SJCRH30 (cell line): Measurements from ENCODE around the gene AS3MT. TPM values are rescaled to one million over a fixed set of nuclear protein-coding genes. Genes with fewer than 3 reads are reported as not detected.
A peak's percentile ranks its signal among the peaks of the same experiment; 100 is the strongest.
"Not testable (repeated sequence)": the region's sequence is repeated elsewhere in the genome, so short reads cannot be mapped to it uniquely, and the experiment has no call there.

Experiments used
- DNase-seq, 2 experiments: peaks; one replicate each; pipeline ENCODE4 v3.0.0-alpha.2; 2015 to 2020
- H3K27ac ChIP-seq: fragments of 250-450 bp; sonication (Bioruptor Pico); 2 replicates; pipeline ENCODE4 v1.5.1; 2020; ENCODE audit warnings: mild to moderate bottlenecking, moderate library complexity
- H3K27me3 ChIP-seq: fragments of 250-450 bp; sonication (Bioruptor Pico); 2 replicates; pipeline ENCODE4 v1.5.1; 2020; ENCODE audit warnings: mild to moderate bottlenecking, moderate library complexity
- H3K36me3 ChIP-seq: fragments of 250-450 bp; sonication (Bioruptor Pico); 2 replicates; pipeline ENCODE4 v1.5.1; 2020; ENCODE audit warnings: mild to moderate bottlenecking, moderate library complexity
- H3K4me1 ChIP-seq: fragments of 250-450 bp; sonication (Bioruptor Pico); 2 replicates; pipeline ENCODE4 v1.5.1; 2020; ENCODE audit warnings: mild to moderate bottlenecking, moderate library complexity
- H3K4me3 ChIP-seq: fragments of 250-450 bp; sonication (Bioruptor Pico); 2 replicates; pipeline ENCODE4 v1.5.1; 2020; ENCODE audit warnings: mild to moderate bottlenecking, moderate library complexity
- H3K9me3 ChIP-seq: fragments of 250-450 bp; sonication (Bioruptor Pico); replicated peaks from 2 replicates; pipeline ENCODE4 v1.5.1; 2020; ENCODE audit warnings: mild to moderate bottlenecking, moderate library complexity
- total RNA-seq: library from RNA; depleted of rRNA; stranded (reverse); fragments of >200 nt; shearing (Covaris generic); gene quantifications from 2 replicates; pipeline ENCODE4 v1.2.3, GENCODE V29; 2014

Gene AS3MT
- total RNA-seq, 1 experiment from 2014 or later: 14.8 TPM

DNA sequence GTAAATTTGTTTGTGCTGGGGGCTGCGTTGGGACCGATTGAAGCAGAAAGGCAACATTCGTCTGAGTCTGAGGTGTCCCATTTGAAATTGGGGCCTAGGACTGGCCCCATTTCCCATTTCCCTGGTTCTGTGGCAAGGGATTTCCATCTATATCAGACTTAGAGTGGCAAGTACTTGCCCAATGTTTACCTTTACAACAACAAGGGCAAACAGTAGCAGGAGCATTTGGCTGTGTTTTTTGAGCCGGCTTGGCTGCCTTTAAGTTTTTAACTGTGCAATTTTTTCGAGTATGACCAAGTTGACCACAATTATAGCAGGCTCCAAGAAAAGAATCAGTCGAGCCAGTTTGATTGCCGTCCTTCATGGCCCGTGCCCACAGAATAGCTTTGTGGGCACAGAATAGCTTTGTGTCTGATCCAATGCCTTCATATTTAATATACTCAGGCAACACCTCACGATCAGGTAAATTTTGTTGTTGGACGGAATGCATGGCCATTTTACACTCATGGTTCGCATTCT is 27.4 kb upstream of the AS3MT start:
- H3K4me1 ChIP-seq: no peaks in the 10 kb centered on the region
- H3K27ac ChIP-seq: no peak overlapping the region
- no peak overlapping the region for H3K4me3 ChIP-seq
- no peak for DNase-seq
- no peaks in the 10 kb centered on the region for H3K27me3 ChIP-seq
- H3K36me3 ChIP-seq: no peaks in the 10 kb centered on the region
- peaks cover 16% of the 10 kb centered on the region for H3K9me3 ChIP-seq

DNA sequence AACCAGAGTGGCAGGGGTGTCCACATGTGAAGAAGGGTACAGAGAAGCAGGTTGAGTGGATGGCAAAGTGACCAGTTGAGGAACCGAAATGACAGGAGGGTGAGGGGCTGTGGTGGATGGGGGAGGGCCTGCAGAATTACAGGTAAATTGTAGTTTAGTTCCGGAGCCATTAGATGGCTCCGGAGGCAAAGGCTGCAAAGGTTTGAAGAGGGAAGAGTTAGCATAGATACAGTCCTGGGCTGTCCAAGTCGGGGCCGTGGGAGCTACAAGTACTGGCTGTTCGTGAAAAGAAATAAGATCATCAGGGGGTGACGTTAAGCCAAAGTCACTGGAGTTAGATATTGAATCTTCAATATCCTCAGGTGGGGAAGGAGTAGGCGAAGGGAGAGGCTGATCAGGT is 26.1 kb upstream of the AS3MT start:
- not testable (repeated sequence) for H3K36me3 ChIP-seq, H3K4me3 ChIP-seq, H3K27me3 ChIP-seq, DNase-seq, H3K27ac ChIP-seq, H3K4me1 ChIP-seq
- H3K9me3 ChIP-seq: peaks cover 16% of the 10 kb centered on the region

DNA sequence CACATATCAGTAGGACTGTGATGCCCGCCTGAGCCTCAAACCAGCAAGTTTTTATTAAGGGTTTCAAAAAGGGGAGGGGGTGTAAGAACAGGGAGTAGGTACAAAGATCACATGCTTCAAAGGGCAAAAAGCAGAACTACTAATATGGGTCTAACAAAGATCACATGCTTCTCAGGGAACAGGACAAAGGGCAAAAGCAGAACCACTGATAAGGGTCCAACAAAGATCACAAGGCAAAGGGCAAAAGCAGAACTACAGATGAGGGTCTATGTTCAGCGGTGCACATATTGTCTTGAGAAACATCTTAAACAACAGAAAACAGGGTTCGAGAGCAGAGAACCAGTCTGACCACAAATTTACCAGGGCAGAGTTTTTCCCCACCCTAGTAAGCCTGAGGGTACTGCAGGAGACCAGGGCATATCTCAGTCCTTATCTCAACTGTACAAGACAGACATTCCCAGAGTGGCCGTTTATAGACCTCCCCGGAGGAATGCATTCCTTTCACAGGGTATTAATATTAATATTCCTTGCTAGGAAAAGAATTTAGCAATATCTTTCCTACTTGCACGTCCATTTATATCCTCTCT is 25.0 kb upstream of the AS3MT start:
- DNase-seq, H3K4me3 ChIP-seq, H3K27ac ChIP-seq, H3K36me3 ChIP-seq, H3K27me3 ChIP-seq, H3K4me1 ChIP-seq: not testable (repeated sequence)
- H3K9me3 ChIP-seq: peaks cover 12% of the 10 kb centered on the region

DNA sequence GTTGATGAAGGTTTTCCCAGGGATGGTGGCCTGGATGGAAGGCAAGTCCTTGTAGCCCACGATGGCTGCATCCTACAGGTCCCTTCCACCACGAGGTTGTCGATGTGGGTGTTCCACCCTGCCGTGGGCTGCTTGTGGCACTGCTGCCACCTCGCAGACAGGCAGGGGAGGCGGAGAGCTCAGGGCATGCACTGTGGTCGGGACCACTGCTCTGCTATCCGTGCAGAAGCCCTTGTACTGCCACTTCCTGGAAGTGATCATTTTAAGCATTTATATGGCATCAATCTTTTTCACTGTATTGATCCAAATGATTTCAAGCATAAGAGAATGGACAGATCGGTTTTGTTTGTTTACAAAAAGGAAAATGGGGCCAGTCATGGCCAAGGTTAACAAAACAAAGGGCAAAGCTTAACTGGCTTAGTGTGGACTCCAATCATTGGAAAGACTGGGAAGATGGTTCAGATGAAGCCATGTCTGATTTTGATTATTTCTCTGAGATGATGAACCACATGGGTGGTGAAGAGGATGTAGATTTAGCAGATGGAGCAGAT is 23.8 kb upstream of the AS3MT start:
- no peaks in the 10 kb centered on the region for H3K27me3 ChIP-seq
- no peaks in the 10 kb centered on the region for H3K36me3 ChIP-seq
- no peak overlapping the region for H3K27ac ChIP-seq
- no peak overlapping the region for H3K4me3 ChIP-seq
- no peak for DNase-seq
- H3K9me3 ChIP-seq: peaks cover 12% of the 10 kb centered on the region
- no peaks in the 10 kb centered on the region for H3K4me1 ChIP-seq

DNA sequence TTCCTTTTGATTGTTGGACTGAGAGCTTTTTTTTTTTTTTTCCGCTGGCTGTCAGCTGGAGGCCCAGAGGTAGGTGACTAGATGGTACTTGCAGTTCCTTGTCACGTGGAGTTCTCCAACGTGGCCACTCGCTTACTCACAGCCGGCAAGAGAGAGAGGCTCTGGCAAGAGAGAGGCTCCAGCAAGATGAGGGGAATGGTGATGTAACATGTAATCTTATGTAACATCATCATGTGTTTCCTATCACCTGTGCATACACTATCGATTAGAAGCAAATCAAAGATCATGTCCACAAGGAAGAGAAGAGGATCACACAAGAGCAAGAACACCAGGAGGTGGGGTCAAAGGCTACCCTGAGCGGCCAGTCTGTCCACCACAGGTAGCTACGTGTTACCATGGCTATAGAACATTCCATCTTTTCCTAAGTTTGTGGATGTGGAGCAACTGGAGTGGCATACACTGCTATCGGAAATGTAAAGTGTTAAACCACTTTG is 19.2 kb upstream of the AS3MT start:
- DNase-seq: no peak
- Histone ChIP-seq H3K27me3 (no peaks in the 10 kb centered on the region), H3K4me1 (no peaks in the 10 kb centered on the region; the same call in 1 of the 2 replicates), H3K4me3 (no peak overlapping the region), H3K36me3 (no peaks in the 10 kb centered on the region), H3K27ac (no peak overlapping the region), H3K9me3 (no peaks in the 10 kb centered on the region)

DNA sequence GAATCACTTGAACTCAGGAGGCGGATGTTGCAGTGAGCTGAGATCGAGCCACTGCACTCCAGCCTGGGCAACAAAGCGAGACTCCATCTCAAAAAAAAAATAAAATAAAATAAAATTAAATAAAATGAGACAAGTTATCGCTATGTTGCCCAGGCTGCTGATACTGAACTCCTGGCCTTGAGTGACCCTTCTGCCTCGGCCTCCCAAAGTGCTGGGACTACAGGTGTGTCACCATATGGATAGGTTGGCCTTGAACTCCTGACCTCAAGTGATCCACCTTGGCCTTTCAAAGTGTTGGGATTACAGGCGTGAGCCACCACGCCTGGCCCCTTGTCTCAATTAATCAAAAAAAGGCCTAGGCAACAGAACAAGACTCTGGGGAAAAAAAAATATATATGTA is 16.0 kb upstream of the AS3MT start:
- not testable (repeated sequence) for H3K36me3 ChIP-seq, DNase-seq, H3K4me1 ChIP-seq, H3K27ac ChIP-seq, H3K4me3 ChIP-seq, H3K9me3 ChIP-seq, H3K27me3 ChIP-seq

DNA sequence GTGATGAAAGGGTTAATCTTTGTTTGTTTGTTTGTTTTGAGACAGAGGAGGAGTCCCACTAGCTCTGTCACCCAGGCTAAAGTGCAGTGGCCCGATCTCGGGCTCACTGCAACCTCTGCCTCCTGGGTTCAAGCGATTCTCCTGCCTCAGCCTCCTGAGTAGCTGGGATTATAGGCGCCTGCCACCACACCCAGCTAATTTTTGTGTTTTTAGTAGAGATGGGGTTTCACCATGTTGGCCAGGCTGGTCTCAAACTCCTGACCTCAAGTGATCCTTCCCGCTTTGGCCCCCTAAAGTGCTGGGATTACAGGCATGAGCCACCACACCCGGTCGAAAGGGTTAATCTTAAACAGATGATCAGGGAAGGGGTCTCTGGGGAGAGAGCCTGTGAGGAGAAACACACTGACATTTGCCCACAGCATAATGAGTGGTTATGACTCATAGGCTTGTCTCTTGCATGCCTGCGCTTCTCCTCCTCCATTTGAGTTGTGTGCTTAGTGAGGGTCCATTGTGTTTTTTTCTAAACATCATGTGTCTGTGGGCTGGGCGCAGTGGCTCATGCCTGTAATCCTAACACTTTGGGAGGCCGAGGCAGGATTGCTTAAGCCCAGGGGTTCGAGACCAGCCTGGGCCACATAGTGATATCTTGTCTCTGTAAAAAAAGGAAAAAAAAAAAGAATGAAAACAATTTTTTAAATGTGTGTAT is 13.4 kb upstream of the AS3MT start:
- not testable (repeated sequence) for H3K27me3 ChIP-seq

DNA sequence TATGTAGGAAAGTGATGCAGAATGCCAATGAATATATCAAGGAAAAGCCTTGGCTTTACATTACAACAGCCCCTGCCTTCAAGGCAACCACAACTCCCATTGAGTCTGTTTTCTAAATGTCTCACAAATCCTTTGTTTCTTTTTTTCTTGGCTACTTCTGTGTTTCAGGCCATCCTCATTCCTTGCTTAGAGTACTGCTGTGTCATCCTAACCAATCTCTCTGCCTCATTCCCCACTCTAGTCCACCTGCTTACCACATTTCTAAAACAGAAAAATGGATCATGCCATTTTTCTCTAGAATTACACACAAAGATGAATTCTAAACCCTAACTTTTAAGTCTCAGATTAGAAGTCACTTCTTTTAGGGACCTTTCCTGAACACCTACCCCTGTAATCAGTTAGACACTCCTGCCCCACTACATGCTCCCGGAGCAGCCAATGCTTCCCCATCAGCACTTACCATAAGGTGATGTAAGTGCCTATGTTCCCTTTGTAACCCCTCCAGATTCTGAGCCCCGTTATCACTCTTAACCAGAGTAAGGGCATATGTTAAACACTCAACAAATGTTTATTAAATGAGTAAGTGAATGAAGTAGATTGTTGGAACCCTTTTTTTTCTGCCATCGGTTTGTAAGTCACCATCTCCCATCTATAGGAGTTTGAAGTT is 12.4 kb upstream of the AS3MT start:
- Histone ChIP-seq H3K4me1 (peaks cover 18% of the 10 kb centered on the region), H3K27ac (no peak overlapping the region), H3K4me3 (no peak overlapping the region), H3K27me3 (no peaks in the 10 kb centered on the region), H3K36me3 (no peaks in the 10 kb centered on the region), H3K9me3 (no peaks in the 10 kb centered on the region)
- DNase-seq: no peak

More for the DNA sequence above, 13.4 kb upstream of the AS3MT start:
- not testable (repeated sequence) for H3K9me3 ChIP-seq, H3K4me3 ChIP-seq, H3K27ac ChIP-seq, H3K36me3 ChIP-seq
- peaks cover 18% of the 10 kb centered on the region for H3K4me1 ChIP-seq
- DNase-seq: peak; percentile 95 to 98

DNA sequence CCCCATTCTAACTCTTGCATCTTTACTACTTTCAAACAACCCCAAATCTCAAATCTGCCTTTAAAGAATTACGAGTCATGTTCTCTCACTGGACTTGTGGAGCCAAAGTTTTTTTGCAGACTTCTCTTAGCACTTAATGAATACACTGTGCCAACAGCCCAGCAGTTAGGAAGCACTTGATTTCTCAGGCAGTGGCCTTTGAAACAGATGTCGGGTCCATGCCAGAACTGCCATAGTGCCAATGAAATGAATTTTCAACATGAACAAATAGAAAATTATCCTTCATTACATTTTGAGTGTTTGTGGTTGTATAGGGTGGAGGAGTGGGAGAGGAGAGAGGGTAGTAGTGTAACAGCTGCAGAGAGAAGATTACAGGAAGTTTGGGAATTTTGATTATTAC is 9.4 kb upstream of the AS3MT start:
- peak overlapping the region; percentile 36 for H3K27ac ChIP-seq

DNA sequence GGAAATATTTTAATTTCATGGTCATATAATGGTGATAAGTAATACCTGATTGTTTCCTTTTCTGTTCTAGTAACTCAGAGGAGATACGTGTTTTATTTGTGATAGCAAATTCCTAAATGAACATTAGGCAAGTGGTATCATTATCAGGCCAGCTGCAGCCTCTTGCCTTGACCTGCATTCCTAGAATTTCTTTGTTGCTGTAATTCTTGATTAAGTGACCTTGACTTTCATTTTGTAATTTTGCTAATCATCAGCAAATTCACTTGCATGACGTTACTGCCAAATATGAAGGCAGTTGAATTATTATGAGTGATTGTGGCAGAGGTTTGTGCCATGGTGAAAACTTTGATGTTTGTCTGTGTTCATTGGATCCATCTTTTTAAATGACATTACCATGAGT is 5.6 kb upstream of the AS3MT start:
- no peak for DNase-seq
- no peaks in the 10 kb centered on the region for H3K27me3 ChIP-seq
- H3K27ac ChIP-seq: no peak overlapping the region
- H3K4me3 ChIP-seq: no peak overlapping the region
- H3K4me1 ChIP-seq: peaks cover 24% of the 10 kb centered on the region
- H3K9me3 ChIP-seq: no peaks in the 10 kb centered on the region
- no peaks in the 10 kb centered on the region; the same call in 1 of the 2 replicates for H3K36me3 ChIP-seq

More for the DNA sequence above, 9.4 kb upstream of the AS3MT start:
- no peaks in the 10 kb centered on the region for H3K27me3 ChIP-seq
- H3K4me3 ChIP-seq: no peak overlapping the region
- no peaks in the 10 kb centered on the region for H3K9me3 ChIP-seq
- peak; percentile 33 to 61 for DNase-seq
- no peaks in the 10 kb centered on the region; the same call in 1 of the 2 replicates for H3K36me3 ChIP-seq
- H3K4me1 ChIP-seq: peaks cover 28% of the 10 kb centered on the region

DNA sequence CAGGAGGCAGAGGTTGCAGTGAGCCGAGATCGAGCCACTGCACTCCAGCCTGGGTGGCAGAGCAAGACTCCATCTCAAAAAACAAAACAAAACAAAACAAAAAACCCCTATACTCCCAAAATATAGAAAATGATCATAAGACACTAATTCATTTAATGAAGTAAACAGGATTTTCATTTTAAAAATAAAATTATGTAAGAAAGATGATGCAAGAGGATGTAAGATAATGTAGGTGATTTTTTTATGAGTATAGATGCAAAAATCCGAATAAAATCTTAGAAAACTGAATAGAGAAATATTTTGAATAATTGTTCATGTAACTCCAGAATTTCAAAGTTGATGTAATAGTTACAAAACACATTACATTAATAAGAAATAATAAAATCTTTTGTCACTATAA is 3.6 kb upstream of the AS3MT start:
- no peaks in the 10 kb centered on the region; the same call in 1 of the 2 replicates for H3K36me3 ChIP-seq
- DNase-seq: no peak
- no peaks in the 10 kb centered on the region for H3K9me3 ChIP-seq
- no peaks in the 10 kb centered on the region for H3K27me3 ChIP-seq
- H3K27ac ChIP-seq: no peak overlapping the region
- H3K4me3 ChIP-seq: no peak overlapping the region
- peaks cover 11% of the 10 kb centered on the region for H3K4me1 ChIP-seq

DNA sequence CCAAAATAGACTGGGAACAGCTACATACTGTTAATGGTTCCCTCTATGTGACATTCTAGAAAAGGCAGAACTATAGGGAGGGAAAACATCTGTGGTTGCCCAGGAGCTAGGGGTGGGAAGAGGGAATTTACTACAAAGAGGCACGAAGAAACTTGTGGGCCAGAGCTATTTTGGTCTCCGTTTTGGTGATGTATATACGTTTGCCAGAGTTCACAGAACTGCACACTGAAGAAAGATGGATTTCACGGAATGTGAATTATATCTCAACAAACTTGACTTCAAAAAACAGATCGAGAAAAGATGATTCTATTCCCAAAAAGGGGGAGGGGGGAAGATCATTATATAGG is 386 bp upstream of the AS3MT start:
- no peaks in the 10 kb centered on the region for H3K36me3 ChIP-seq
- H3K9me3 ChIP-seq: no peaks in the 10 kb centered on the region
- no peaks in the 10 kb centered on the region for H3K27me3 ChIP-seq
- H3K4me1 ChIP-seq: peaks cover 12% of the 10 kb centered on the region
- H3K4me3 ChIP-seq: peak overlapping the region; percentile 58
- peak overlapping the region; percentile 33 for H3K27ac ChIP-seq
- DNase-seq: peak; percentile 17 to 50

DNA sequence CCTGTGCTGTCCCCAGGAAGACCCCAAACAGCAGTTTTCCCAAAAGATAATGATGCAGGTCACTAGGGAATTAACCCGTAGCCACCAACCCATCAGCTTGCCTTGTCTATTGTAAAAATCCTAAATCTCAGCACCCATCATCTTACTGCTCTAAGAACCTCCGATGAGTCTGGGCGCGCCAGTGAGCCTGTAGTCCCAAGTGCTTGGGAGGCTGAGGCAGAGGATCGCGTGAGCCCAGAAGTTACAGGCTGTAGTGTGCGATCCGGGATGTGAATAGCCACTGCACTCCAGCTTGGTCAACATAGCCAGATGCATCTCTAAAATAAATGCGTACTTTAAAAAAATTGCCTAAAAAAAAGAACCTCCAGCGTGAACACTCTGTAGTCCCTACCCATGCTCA is 951 bp downstream of the AS3MT start:
- Histone ChIP-seq H3K4me1 (peaks cover 8% of the 10 kb centered on the region), H3K27ac (no peak overlapping the region), H3K9me3 (no peaks in the 10 kb centered on the region), H3K4me3 (no peak overlapping the region), H3K27me3 (no peaks in the 10 kb centered on the region), H3K36me3 (no peaks in the 10 kb centered on the region)
- no peak for DNase-seq

DNA sequence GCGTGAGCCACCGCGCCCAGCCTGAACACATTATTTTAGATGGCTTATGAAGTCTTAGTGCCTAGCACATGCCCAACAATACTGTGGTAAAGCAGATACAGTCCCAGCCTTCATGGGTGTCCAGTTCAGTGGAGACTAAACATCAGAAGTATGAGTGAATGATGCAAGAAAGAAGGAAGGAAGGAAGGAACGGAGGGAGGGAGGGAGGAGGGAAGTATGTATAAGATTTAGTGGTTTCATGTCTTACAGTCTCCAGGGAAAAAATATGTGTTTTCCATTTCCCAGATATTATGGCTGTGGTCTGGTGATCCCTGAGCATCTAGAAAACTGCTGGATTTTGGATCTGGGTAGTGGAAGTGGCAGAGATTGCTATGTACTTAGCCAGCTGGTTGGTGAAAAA is 2.9 kb downstream of the AS3MT start:
- Histone ChIP-seq H3K4me1 (peaks cover 8% of the 10 kb centered on the region), H3K4me3 (no peak overlapping the region), H3K36me3 (no peaks in the 10 kb centered on the region), H3K27ac (no peak overlapping the region), H3K9me3 (no peaks in the 10 kb centered on the region), H3K27me3 (no peaks in the 10 kb centered on the region)
- DNase-seq: no peak

DNA sequence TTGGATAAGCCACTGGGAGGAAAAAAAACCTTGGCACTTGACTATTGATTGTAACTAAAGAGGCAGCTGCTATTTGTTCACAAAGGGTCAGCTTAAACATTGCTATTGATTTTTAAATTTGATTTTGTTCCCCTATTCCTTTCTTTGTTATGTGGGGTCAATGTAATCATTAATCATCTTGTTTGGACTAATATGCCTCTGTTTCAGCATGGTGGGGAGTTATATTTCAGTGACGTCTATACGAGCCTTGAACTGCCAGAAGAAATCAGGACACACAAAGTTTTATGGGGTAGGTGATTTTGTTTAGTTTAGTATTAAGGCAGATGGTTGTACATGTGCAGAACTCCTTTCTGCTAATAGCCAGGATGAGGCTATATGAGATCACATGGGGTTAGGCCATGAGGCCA is 7.5 kb downstream of the AS3MT start:
- Histone ChIP-seq H3K27ac (no peak overlapping the region), H3K36me3 (no peaks in the 10 kb centered on the region; the same call in 1 of the 2 replicates), H3K4me3 (no peak overlapping the region), H3K4me1 (peaks cover 8% of the 10 kb centered on the region), H3K27me3 (no peaks in the 10 kb centered on the region), H3K9me3 (no peaks in the 10 kb centered on the region)
- no peak for DNase-seq
